HepG2 (cell line): Measurements from ENCODE around the gene ASB8. TPM values are rescaled to one million over a fixed set of nuclear protein-coding genes. Genes with fewer than 3 reads are reported as not detected.

ENCODE experiments used
- ATAC-seq: fragments of 200-7000 bp; cut with Tn5 transposase; 3 replicates; pipeline ENCODE4 v1.9.1; 2020; ENCODE audit warnings: mild to moderate bottlenecking, moderate library complexity
- BruUV-seq: library from RNA; stranded (reverse); fragments of 400-500 nt; replicated peaks from 2 replicates; lab custom pipeline; 2021; lab: Mats Ljungman, UMichigan
- CTCF ChIA-PET: fragments of 300-600 bp; formaldehyde crosslinking; extraction: SDS; loops from one replicate; lab custom pipeline; 2021; ENCODE audit warnings: low total read pairs, inconsistent platforms, low intra/inter-chr PET ratio; lab: Yijun Ruan, JAX
- POLR2A ChIA-PET: fragments of 350-600 bp; sonication (Branson Sonifier 250); formaldehyde crosslinking; loops from one replicate; lab custom pipeline; 2020; ENCODE audit warnings: antibody characterized with exemption, inconsistent platforms; lab: Yijun Ruan, JAX
- DNase-seq: peaks from one replicate; pipeline ENCODE4 v3.0.0-alpha.2; 2015; ENCODE audit warnings: low spot score
- FAIRE-seq: peaks from 3 replicates; lab custom pipeline; 2011; peaks lifted over from hg19 to GRCh38; lab: Jason Lieb, UNC
- H2AFZ ChIP-seq: one replicate; pipeline ENCODE4 v1.6.1; 2011; ENCODE audit warnings: low read length, inconsistent platforms
- H3K27ac ChIP-seq: fragments of 300-600 bp; 3 replicates; pipeline ENCODE4 v1.8.0; 2011; ENCODE audit warnings: mixed run types, mild to moderate bottlenecking, mixed read lengths, low read length, inconsistent platforms; ENCODE audit not compliant: insufficient read depth; ENCODE audit errors: extremely low read length
- H3K27me3 ChIP-seq, 2 experiments: fragments of 200-600 bp in 1 of 2; 2 replicates in 1 of 2; 3 replicates in 1 of 2; pipeline versions ENCODE4 v1.6.0 to v1.8.0; 2011; ENCODE audit warnings: low read length in 2 of 2, mild to moderate bottlenecking in 2 of 2, moderate library complexity in 2 of 2, inconsistent platforms in 1 of 2; ENCODE audit not compliant: insufficient read depth in 2 of 2, control insufficient read depth in 1 of 2
- H3K36me3 ChIP-seq, 2 experiments: fragments of 200-600 bp in 1 of 2; replicated peaks in 1 of 2; 2 replicates in 1 of 2; 3 replicates in 1 of 2; pipeline versions ENCODE4 v1.5.1 to v1.8.0; 2011; ENCODE audit warnings: low read length in 2 of 2, inconsistent platforms in 1 of 2; ENCODE audit not compliant: insufficient read depth in 2 of 2, control insufficient read depth in 1 of 2
- H3K4me1 ChIP-seq: 2 replicates; pipeline ENCODE4 v1.5.1; 2012; ENCODE audit warnings: low read length, inconsistent platforms; ENCODE audit not compliant: insufficient read depth
- H3K4me2 ChIP-seq: 2 replicates; pipeline ENCODE4 v1.6.0; 2011; ENCODE audit warnings: low read depth, low read length, inconsistent platforms
- H3K4me3 ChIP-seq, 3 experiments: fragments of 200-600 bp in 1 of 3; sonication (generic), shearing (Covaris generic) in 1 of 3; replicated peaks in 1 of 3; 2 replicates each; pipeline ENCODE4 v1.5.1; 2011 to 2016; ENCODE audit warnings: low read length in 3 of 3, inconsistent platforms in 2 of 3, low read depth in 2 of 3, mild to moderate bottlenecking in 2 of 3, control low read depth in 1 of 3, mixed read lengths in 1 of 3; ENCODE audit not compliant: insufficient read depth in 1 of 3
- H3K79me2 ChIP-seq: one replicate; pipeline ENCODE4 v1.6.1; 2011; ENCODE audit warnings: low read length, inconsistent platforms; ENCODE audit not compliant: insufficient read depth
- H3K9ac ChIP-seq: 2 replicates; pipeline ENCODE4 v1.6.0; 2011; ENCODE audit warnings: mild to moderate bottlenecking, low read depth, low read length, inconsistent platforms; ENCODE audit not compliant: insufficient read depth
- H3K9me3 ChIP-seq: 2 replicates; pipeline ENCODE4 v1.5.1; 2012; ENCODE audit warnings: mild to moderate bottlenecking, low read length
- H4K20me1 ChIP-seq: 2 replicates; pipeline ENCODE4 v1.6.0; 2011; ENCODE audit warnings: inconsistent platforms, mild to moderate bottlenecking, low read length, moderate library complexity; ENCODE audit not compliant: insufficient read depth
- AKNA ChIP-seq: sonication (generic); formaldehyde crosslinking; IDR thresholded peaks from 2 replicates; pipeline ENCODE4 v1.4.0; 2020; ENCODE audit warnings: missing genetic modification reagents, borderline replicate concordance
- CREB1 ChIP-seq, 2 experiments: fragments of 450-650 bp in 1 of 2; IDR thresholded peaks; 2 replicates each; pipeline ENCODE4 v1.6.1; 2016 to 2017; ENCODE audit warnings: control low read depth in 1 of 2, mild to moderate bottlenecking in 1 of 2, missing compliant biosample characterization in 1 of 2, missing genetic modification characterization in 1 of 2
- DNMT3B ChIP-seq: conservative IDR thresholded peaks from 2 replicates; pipeline ENCODE4 v1.6.1; 2016; ENCODE audit warnings: missing biosample characterization, control low read depth
- GMEB1 ChIP-seq: sonication (generic); formaldehyde crosslinking; IDR thresholded peaks from 2 replicates; pipeline ENCODE4 v1.5.1; 2020; ENCODE audit warnings: missing genetic modification reagents, mild to moderate bottlenecking, borderline replicate concordance
- KDM1A ChIP-seq: IDR thresholded peaks from 2 replicates; pipeline ENCODE4 v1.6.1; 2016; ENCODE audit warnings: missing compliant biosample characterization
- MBNL3 ChIP-seq: fragments of 250-450 bp; sonication (Bioruptor Pico); conservative IDR thresholded peaks from 2 replicates; pipeline ENCODE4 v1.8.0; 2022; ENCODE audit warnings: mild to moderate bottlenecking, inconsistent platforms
- RCOR2 ChIP-seq: IDR thresholded peaks from 2 replicates; pipeline ENCODE4 v1.6.1; 2016; ENCODE audit warnings: missing biosample characterization, missing genetic modification reagents
- SNAPC2 ChIP-seq: sonication (generic); formaldehyde crosslinking; IDR thresholded peaks from 2 replicates; pipeline ENCODE4 v1.8.1; 2022; ENCODE audit warnings: mild to moderate bottlenecking, missing genetic modification reagents
- ZNF264 ChIP-seq: sonication (generic); formaldehyde crosslinking; IDR thresholded peaks from 2 replicates; pipeline ENCODE4 v1.4.0; 2020; ENCODE audit warnings: missing genetic modification reagents
- ZNF615 ChIP-seq: sonication (generic); formaldehyde crosslinking; IDR thresholded peaks from 2 replicates; pipeline ENCODE4 v1.5.0; 2020; ENCODE audit warnings: mild to moderate bottlenecking, missing genetic modification reagents, borderline replicate concordance
- ZNF782 ChIP-seq: sonication (generic); formaldehyde crosslinking; IDR thresholded peaks from 2 replicates; pipeline ENCODE4 v1.4.0; 2020; ENCODE audit warnings: missing genetic modification reagents, mild to moderate bottlenecking, borderline replicate concordance
- WGBS: methylation state at CpG from one replicate; pipeline ENCODE4 v1.1.6; 2017; ENCODE audit warnings: low lambda C conversion rate; 5-methylcytosine and 5-hydroxymethylcytosine counted together
- in situ Hi-C: cut with HindIII; loops from 2 replicates; pipeline ENCODE4 v1.10.0; 2017; ENCODE audit warnings: low pct_unique_long_range_greater_than_20kb; ENCODE audit not compliant: extremely low pct_ligation_motif_present
- intact Hi-C: fragments of 100-400 bp; cut with micrococcal nuclease; formaldehyde crosslinking; loops from one replicate; pipeline ENCODE4 v1.10.0; 2022; ENCODE audit not compliant: unreplicated experiment
- polyA plus RNA-seq, 8 experiments: library from polyadenylated mRNA; depleted of rRNA in 3 of 8; stranded (reverse) in 7 of 8; unstranded in 1 of 8; fragments of >200 nt; fragmentation: Illumina TruSeq in 4 of 8; extraction: Trizol in 4 of 8; gene quantifications; 2 replicates each; pipeline versions ENCODE4 v1.2.1 to v1.2.3, GENCODE V29; 2011 to 2016; ENCODE audit warnings: low read depth in 4 of 8, missing spikeins in 1 of 8, mixed read lengths in 1 of 8; ENCODE audit not compliant: insufficient read depth in 1 of 8
- total RNA-seq, 5 experiments: library from RNA; depleted of rRNA; stranded (reverse); fragments of >200 nt; fragmentation: Illumina TruSeq; extraction: Trizol; gene quantifications; 2 replicates each; pipeline ENCODE4 v1.2.3, GENCODE V29; 2016; ENCODE audit warnings: low read depth in 1 of 5

The ASB8 gene
- total and polyA plus RNA-seq, 2 of the 13 experiments (the other 11 are each of a cell fraction or from before 2014, with no cell fraction given), result 14.0 to 15.5 TPM

DNA sequence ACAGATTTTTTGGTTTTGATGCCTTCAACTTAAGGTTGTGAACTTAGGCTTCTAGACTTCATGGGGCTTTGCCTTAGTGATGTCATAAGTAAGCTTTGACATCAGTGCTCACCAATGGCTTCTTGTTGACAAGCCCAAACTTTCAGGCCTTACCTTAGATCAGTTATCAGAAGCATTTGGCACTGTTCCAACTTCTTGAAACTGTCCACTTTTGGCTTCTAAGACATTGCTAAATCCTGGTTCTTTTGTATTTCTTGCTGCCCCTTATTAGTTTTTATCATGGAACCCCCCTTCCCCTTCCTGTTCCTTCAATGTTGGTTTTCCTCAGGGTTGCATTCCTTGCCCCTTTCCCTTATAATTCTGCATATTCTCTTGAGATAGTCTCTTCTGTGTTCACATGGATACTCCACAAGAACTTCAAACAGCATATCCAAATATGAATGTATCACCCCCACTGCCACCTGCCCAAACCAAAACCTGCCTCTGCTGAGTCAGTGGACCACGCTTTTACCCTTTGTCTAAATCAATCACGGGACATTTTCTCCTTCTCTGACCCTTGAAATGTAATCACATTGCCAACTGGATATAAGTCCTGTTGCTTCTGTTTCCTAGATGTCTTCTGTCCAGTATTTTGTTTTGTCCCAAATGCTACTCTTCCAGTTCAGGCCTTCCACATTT lies 30.2 kb downstream of the ASB8 start:
- intact Hi-C loops (no loop called here), in situ Hi-C loops (no loop called here)
- ChIA-PET CTCF (no interaction called here), POLR2A (no interaction called here)
- no TSS peak for BruUV-seq
- TF ChIP-seq RCOR2 (CRISPR knock-in tag) (no peak), CREB1 (IDR thresholded peaks at IDR 0.05) (peak; percentile 11; the same call in 1 of the 2 replicates), CREB1 (CRISPR knock-in tag; IDR thresholded peaks at IDR 0.05) (no peak)
- no peaks in the 10 kb centered on the region for H3K9me3 ChIP-seq
- H3K79me2 ChIP-seq, result no peaks in the 10 kb centered on the region
- H3K4me1 ChIP-seq, result peaks cover 23% of the 10 kb centered on the region
- no peak for ATAC-seq
- 63% methylated on average over 2 of the region's 2 CpGs for WGBS
- H3K9ac ChIP-seq, result no peak overlapping the region
- H3K4me2 ChIP-seq, result no peak overlapping the region
- no peak overlapping the region for H3K27ac ChIP-seq
- DNase-seq, result no peak
- H3K36me3 ChIP-seq, result no peaks in the 10 kb centered on the region
- no peaks in the 10 kb centered on the region for H4K20me1 ChIP-seq
- no peaks in the 10 kb centered on the region; a peak in 2 of 5 replicates for H3K27me3 ChIP-seq
- no peak for FAIRE-seq
- no peak overlapping the region for H3K4me3 ChIP-seq
- no peak overlapping the region for H2AFZ ChIP-seq

GRCh38 chr12:48125985-48126384 lies 31.3 kb downstream of the ASB8 start:
- no peak for ATAC-seq
- H3K4me2 ChIP-seq, result no peak overlapping the region
- H4K20me1 ChIP-seq, result no peaks in the 10 kb centered on the region
- no TSS peak for BruUV-seq
- H3K4me1 ChIP-seq, result peaks cover 25% of the 10 kb centered on the region
- ChIA-PET CTCF (no interaction called here), POLR2A (no interaction called here)
- H3K27me3 ChIP-seq, result no peaks in the 10 kb centered on the region; a peak in 1 of 5 replicates
- intact Hi-C loops (no loop called here), in situ Hi-C loops (no loop called here)
- H3K27ac ChIP-seq, result no peak overlapping the region
- H3K79me2 ChIP-seq, result no peaks in the 10 kb centered on the region
- H3K36me3 ChIP-seq, result no peaks in the 10 kb centered on the region
- no peak for DNase-seq
- no peak overlapping the region for H2AFZ ChIP-seq
- H3K4me3 ChIP-seq, result no peak overlapping the region
- FAIRE-seq, result no peak
- no peak for TF ChIP-seq GMEB1 (CRISPR knock-in tag)
- TF ChIP-seq ZNF264, result no peak
- TF ChIP-seq MBNL3 (CRISPR knock-in tag), result no peak
- TF ChIP-seq ZNF615, result no peak
- no peak for TF ChIP-seq ZNF782 (CRISPR knock-in tag)
- TF ChIP-seq SNAPC2 (CRISPR knock-in tag), result no peak
- TF ChIP-seq KDM1A, result no peak
- TF ChIP-seq AKNA (CRISPR knock-in tag), result no peak
- TF ChIP-seq DNMT3B (CRISPR knock-in tag), result no peak
- H3K9me3 ChIP-seq, result no peaks in the 10 kb centered on the region
- WGBS, result 76% methylated on average over 4 of the region's 4 CpGs
- H3K9ac ChIP-seq, result no peak overlapping the region
